Left ventricle myocardium inferior (tissue), 1 donor: ENCODE results near the gene AGO4. TPM values are rescaled to one million over a fixed set of nuclear protein-coding genes. Genes with fewer than 3 reads are reported as not detected.
"Not testable (repeated sequence)": the region's sequence is repeated elsewhere in the genome, so short reads cannot be mapped to it uniquely, and the experiment has no call there.

Experiments
- DNase-seq: peaks from one replicate; pipeline ENCODE4 v3.0.0-alpha.2; 2020
- H3K27ac ChIP-seq: fragments of 200-600 bp; replicated peaks from 2 replicates; pipeline ENCODE4 v1.8.0; 2021
- H3K27me3 ChIP-seq: fragments of 200-600 bp; 2 replicates; pipeline ENCODE4 v1.8.0; 2021; ENCODE audit warnings: low read depth
- H3K36me3 ChIP-seq: fragments of 200-600 bp; 2 replicates; pipeline ENCODE4 v1.8.0; 2021
- H3K4me1 ChIP-seq: fragments of 200-600 bp; 2 replicates; pipeline ENCODE4 v1.8.0; 2021
- H3K4me3 ChIP-seq: fragments of 200-600 bp; 2 replicates; pipeline ENCODE4 v1.8.0; 2021; ENCODE audit warnings: mild to moderate bottlenecking, moderate library complexity
- H3K9me3 ChIP-seq: fragments of 200-600 bp; replicated peaks from 2 replicates; pipeline ENCODE4 v1.8.0; 2021
- intact Hi-C: fragments of 100-400 bp; cut with micrococcal nuclease; formaldehyde crosslinking; loops from one replicate; pipeline ENCODE4 v1.11.0; 2022
- total RNA-seq: library from RNA; stranded (reverse); fragmentation: NEBNext Ultra II Directional; extraction: Animal tissue kit (Norgen Biotek cat#: 25700); gene quantifications from one replicate; pipeline ENCODE4 v1.2.1, GENCODE V29; 2021
- TF ChIP-seq, protein P1 (sequence below): fragments of 200-600 bp; IDR thresholded peaks from 2 replicates; pipeline ENCODE4 v1.8.0; 2021; ENCODE audit warnings: antibody characterized with exemption, mild to moderate bottlenecking, borderline replicate concordance
- donor health status: DM: no; HTN: yes; CAD: no; lungs with severe emphysema.

AGO4 gene
- total RNA-seq, 1 donor from 2014 or later, result 14.6 TPM

DNA sequence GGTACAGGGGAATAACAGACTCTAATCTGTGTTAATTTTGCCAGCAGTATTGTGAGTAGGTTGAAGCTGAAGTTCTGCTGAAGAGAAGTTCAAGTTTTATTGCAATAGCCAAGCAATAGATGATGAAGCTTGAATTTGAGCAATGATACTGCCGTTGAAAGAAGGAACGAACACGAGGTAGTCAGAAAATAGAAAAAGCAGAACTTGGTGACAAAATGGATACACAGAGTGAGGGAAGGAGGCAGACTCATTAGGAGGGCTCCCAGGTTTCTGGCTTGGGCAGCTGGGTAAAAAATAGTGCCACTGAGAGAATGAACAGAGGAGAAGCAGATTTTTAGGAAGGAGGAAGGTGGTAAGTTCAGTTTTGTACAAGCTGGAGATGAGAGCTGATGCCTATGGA is 52.9 kb downstream of the AGO4 start:
- no peak overlapping the region for H3K27ac ChIP-seq
- H3K9me3 ChIP-seq, result no peaks in the 10 kb centered on the region
- TF ChIP-seq, protein P1, sequence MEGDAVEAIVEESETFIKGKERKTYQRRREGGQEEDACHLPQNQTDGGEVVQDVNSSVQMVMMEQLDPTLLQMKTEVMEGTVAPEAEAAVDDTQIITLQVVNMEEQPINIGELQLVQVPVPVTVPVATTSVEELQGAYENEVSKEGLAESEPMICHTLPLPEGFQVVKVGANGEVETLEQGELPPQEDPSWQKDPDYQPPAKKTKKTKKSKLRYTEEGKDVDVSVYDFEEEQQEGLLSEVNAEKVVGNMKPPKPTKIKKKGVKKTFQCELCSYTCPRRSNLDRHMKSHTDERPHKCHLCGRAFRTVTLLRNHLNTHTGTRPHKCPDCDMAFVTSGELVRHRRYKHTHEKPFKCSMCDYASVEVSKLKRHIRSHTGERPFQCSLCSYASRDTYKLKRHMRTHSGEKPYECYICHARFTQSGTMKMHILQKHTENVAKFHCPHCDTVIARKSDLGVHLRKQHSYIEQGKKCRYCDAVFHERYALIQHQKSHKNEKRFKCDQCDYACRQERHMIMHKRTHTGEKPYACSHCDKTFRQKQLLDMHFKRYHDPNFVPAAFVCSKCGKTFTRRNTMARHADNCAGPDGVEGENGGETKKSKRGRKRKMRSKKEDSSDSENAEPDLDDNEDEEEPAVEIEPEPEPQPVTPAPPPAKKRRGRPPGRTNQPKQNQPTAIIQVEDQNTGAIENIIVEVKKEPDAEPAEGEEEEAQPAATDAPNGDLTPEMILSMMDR, result no peak
- H3K27me3 ChIP-seq, result no peaks in the 10 kb centered on the region
- intact Hi-C loops, result no loop called here
- H3K4me3 ChIP-seq, result no peak overlapping the region
- DNase-seq, result no peak
- peaks cover 6% of the 10 kb centered on the region for H3K36me3 ChIP-seq
- H3K4me1 ChIP-seq, result peaks cover 32% of the 10 kb centered on the region

GRCh38 chr1:35863136-35863535 is 55.3 kb downstream of the AGO4 start:
- Histone ChIP-seq H3K36me3 (no peaks in the 10 kb centered on the region), H3K9me3 (no peaks in the 10 kb centered on the region), H3K27ac (no peak overlapping the region), H3K4me1 (peaks cover 18% of the 10 kb centered on the region), H3K4me3 (no peak overlapping the region), H3K27me3 (no peaks in the 10 kb centered on the region)
- intact Hi-C loops, result no loop called here
- TF ChIP-seq, protein P1, result no peak
- no peak for DNase-seq

DNA sequence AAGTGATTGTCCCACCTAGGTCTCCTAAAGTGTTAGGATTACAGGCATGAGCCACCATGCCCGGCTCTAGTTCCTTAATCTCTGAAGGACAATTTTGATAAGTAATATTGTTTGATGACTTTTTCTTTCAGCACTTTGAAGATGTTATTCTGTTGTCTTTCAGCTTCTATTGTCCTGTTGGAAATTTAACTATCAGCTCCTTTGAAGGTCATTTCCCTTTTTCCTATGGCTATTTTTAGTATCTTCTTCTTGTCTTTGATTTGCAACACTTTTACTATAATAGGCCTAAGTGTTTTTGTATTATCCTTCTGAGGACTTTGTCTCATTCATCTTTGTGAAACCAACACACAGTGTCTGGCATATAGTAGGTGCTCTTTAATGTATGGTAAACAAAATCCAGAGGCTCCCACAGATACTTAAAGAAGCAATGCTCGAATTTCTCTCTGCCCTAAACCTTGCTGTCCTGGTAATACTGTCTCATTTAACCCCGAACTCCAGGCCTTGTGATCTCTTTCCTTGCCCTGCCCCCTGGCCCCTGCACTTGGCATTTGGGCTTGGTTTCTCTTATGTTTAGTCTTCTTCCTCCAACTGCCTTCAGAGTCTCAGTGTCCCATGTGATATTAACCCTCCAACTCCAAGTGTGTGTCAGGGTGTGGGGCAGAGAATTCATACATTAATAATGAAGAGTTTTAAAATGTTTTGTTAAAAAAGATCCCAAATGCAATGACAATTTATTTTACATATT is 56.2 kb downstream of the AGO4 start:
- peaks cover 17% of the 10 kb centered on the region for H3K4me1 ChIP-seq
- no peak overlapping the region for H3K4me3 ChIP-seq
- H3K27me3 ChIP-seq, result no peaks in the 10 kb centered on the region
- intact Hi-C loops, result no loop called here
- no peaks in the 10 kb centered on the region for H3K9me3 ChIP-seq
- no peaks in the 10 kb centered on the region for H3K36me3 ChIP-seq
- TF ChIP-seq, protein P1, result no peak
- no peak overlapping the region for H3K27ac ChIP-seq
- DNase-seq, result no peak

GRCh38 chr1:35864813-35865212 is 57.0 kb downstream of the AGO4 start:
- H3K4me3 ChIP-seq, result no peak overlapping the region
- no peaks in the 10 kb centered on the region for H3K36me3 ChIP-seq
- H3K27ac ChIP-seq, result no peak overlapping the region
- peaks cover 17% of the 10 kb centered on the region for H3K4me1 ChIP-seq
- H3K9me3 ChIP-seq, result no peaks in the 10 kb centered on the region
- TF ChIP-seq, protein P1, result no peak
- no peaks in the 10 kb centered on the region for H3K27me3 ChIP-seq
- intact Hi-C loops, result no loop called here
- DNase-seq, result no peak

- no peaks in the 10 kb centered on the region for H3K9me3 ChIP-seq
- no peaks in the 10 kb centered on the region for H3K27me3 ChIP-seq
- no peak for DNase-seq
- no peak overlapping the region for H3K27ac ChIP-seq
- H3K4me1 ChIP-seq, result peaks cover 17% of the 10 kb centered on the region
- TF ChIP-seq, protein P1, result no peak
- H3K4me3 ChIP-seq, result no peak overlapping the region
- no peaks in the 10 kb centered on the region for H3K36me3 ChIP-seq
- intact Hi-C loops, result no loop called here
Measured at GRCh38 chr1:35866991-35867390, 59.2 kb downstream of the AGO4 start.

GRCh38 chr1:35869245-35869950 is 61.6 kb downstream of the AGO4 start:
- H3K36me3 ChIP-seq, H3K4me3 ChIP-seq, intact Hi-C loops, DNase-seq, H3K4me1 ChIP-seq, H3K27me3 ChIP-seq, H3K27ac ChIP-seq, H3K9me3 ChIP-seq: not testable (repeated sequence)
